CD4-positive, alpha-beta T cell treated with Interleukin-2 at 100 ng/mL for 4 hours (primary cell): ENCODE results near the gene RNF222.
"Not testable (repeated sequence)": the region's sequence is repeated elsewhere in the genome, so short reads cannot be mapped to it uniquely, and the experiment has no call there.

ENCODE experiments used
- DNase-seq: peaks from one replicate; pipeline ENCODE4 v3.0.0-alpha.2; 2020; ENCODE audit warnings: low spot score

The RNF222 gene

DNA sequence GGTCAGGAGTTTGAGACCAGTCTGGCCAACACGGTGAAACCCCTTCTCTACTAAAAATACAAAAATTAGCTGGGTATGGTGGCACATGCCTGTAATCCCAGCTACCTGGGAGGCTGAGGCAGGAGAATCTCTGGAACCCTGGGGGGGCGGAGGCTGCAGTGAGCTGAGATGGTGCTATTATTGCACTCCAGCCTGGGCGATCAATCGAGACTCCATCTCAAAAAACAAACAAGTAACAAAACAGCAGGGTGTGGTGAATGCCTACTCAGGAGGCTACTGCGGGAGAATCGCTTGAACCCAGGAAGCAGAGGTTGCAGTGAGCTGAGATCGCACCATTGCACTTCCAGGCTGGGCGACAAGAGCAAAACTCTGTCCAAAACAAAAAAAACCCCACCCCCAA lies 19.5 kb downstream of the RNF222 start:
- not testable (repeated sequence) for DNase-seq

DNA sequence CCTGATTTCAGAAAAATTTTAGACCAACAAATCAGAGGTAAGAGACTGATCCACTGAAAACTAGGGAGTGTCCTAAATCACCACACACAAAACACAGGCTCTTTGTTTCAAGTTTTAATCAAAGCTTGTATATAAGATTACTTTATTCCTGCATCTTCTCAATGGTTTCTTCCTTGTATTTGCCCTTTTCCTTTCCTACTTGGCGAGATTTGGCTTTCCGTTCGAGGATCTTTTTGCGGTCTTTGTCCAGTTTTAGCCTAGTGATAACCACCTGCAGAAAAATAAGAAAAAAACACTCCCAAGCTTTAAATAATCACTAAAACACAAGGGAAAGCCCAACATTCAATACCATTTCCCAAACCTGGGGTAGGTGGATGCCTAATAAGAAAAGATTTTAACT lies 20.2 kb downstream of the RNF222 start:
- DNase-seq = no peak

DNA sequence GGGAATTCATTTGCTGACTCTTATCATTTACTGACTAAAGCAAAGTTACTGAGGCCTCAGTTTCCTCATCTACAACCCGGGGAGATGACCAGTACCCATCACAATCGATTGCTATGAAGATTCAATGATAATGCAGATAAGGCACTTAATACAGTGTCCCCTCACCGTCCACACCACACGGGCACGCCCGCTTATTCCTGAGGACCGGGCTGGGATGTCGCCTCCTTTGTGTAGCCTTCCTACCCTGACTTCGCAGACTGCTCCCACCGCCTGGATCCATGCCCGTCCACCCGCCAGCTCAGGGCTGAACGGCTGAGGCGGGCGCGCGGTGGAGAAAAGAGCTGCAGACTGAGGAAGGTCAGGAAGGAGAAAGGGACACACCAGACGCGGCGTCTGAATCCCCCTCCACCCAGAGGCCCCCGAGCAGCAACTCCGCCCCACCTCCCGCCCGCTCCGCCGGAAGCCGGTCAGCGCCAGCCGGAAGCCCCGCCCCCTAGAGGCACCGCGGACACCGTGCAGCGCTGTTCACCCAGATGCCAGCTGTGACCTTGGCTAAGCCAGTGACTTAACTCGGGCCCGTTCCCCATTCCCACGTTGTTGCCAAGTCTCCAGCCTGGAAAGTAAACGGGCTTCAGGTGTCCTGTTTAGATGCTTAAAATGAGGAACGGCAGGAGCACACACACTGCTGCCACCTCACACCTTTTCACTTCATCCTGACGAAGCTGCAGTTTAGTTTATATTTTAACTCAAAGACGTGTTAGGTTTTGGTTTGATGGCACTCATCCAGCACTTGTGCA lies 21.2 kb downstream of the RNF222 start, which contains the start of gene KRABD2:
Gene KRABD2, minus strand, starts transcription at position 434 of the 797 bp plus-strand sequence.
- peak; percentile 89 for DNase-seq

DNA sequence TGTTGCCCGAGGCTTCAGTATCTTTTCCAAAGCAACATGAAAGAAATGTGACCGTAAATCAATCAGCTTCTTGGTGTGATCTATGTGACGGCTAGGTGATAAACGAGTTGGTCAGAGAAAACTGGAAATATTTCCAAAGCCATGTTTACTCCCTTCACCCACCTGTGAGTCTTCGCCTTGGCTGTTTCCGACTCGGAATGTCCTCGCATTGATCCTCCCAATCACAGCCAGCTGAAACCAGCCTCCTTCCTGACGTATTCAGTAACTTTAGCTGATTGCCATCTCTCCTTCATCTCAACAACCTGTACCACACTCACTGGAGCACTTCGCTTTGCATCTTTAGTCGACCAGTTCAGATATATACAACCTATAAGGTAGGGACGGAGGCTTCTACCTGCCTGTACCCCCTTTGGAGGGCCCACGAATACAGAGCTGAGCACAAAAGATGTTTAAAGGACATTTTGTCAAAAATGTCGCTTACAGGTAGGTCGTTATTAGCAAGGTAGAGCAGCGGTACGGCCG lies 21.8 kb downstream of the RNF222 start:
- DNase-seq = no peak

DNA sequence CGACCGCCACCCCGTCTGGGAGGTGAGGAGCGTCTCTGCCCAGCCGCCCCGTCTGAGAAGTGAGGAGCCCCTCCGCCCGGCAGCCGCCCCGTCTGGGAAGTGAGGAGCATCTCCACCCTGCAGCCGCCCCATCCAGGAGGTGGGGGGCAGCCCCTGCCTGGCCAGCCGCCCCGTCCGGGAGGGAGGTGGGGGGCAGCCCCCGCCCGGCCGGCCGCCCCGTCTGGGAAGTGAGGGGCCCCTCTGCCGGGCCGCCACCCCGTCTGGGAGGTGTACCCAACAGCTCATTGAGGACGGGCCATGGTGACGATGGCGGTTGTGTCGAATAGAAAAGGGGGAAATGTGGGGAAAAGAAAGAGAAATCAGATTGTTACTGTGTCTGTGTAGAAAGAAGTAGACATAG lies 23.8 kb downstream of the RNF222 start:
- not testable (repeated sequence) for DNase-seq

DNA sequence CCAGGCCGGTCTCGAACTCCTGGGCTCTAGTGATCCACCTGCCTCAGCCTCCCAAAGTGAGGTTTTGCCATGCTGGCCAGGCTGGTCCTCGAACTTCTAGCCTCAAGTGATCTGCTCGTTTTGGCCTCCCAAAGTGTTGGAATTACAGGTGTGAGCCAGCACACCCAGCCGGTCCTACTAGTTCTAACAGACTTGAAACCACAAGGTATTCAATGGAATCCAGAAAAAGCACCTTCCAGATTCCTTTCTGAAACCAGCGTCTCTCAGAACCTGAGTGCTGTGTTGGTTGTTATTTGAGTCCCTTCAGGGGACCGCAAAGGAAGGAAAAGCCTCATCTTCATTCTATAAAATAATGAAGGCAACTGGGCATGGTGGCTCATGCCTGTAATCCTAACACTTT lies 25.2 kb downstream of the RNF222 start:
- no peak for DNase-seq

DNA sequence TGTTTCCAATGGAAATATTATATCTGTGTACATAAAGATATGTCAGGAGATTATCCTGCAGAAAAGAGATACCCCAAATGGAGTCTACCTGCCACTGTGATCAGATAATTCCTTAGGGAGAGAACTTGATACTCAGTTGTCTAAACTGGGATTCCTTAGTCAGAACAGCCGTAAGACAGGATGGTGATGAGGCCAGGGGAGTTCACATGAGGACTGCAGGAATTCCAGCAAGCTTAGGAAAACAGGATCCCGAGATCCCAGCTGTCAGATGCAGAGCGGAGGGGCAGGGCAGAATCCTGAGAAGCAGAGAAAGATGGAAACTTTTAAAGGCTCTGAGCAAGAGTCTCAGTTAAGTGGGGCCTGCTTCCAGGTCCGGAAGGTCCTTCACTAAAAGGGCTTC lies 25.8 kb downstream of the RNF222 start:
- DNase-seq = no peak

DNA sequence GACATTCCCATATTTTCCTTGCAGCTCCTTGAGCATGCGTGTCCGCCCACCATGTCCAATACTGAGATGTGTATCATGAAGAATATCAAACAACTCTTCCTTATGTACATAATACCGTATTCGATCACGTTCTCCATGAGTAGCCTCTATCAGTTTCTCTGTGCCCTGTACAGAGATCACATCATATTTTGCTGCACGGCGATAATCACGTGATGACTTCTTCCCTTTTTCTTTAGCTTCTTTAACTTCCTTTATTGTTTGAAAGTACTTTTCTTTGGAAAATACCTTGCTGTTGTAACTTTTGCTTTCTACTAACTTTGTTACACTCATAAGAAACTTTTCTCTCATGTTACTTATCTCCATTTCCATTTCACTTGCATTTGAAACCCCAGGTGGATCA lies 27.7 kb downstream of the RNF222 start:
- no peak for DNase-seq

DNA sequence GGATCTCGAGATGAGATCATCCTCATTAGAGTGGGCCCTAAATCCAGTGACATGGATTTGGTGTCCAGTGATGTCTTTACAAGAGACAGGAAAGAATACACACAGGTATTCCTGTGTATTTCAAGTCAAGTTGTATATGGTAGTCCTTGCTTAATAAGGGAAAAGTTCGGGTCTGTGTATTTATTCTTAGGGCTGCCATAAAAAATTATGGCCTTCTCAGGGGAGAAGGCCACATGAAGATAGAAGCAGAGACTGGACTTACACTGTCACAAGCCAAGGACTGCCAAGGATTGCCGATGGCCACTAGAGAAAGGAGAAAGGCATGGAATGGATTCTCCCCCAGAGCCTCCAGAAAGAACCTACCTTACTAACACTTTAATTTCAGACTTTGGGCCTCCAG lies 29.4 kb downstream of the RNF222 start:
- DNase-seq = no peak

DNA sequence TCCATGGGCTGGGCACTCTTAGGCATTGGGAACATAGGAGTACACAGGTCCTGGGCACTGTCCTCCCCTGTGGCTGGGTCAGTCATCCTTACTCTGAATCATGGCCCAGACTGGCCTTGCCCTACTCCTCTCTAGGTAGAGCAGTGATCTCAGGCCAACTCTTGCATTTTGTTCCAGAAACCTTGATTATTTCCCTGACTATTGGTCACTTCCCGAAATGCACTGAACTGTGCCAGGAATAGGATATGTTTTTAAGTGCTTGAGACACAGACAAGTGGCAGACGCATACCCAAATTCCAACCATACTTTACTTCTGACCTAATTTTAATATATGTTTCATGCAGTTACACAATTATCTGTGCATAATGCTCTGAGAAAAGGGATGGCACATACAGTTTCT lies 31.4 kb downstream of the RNF222 start:
- no peak for DNase-seq

DNA sequence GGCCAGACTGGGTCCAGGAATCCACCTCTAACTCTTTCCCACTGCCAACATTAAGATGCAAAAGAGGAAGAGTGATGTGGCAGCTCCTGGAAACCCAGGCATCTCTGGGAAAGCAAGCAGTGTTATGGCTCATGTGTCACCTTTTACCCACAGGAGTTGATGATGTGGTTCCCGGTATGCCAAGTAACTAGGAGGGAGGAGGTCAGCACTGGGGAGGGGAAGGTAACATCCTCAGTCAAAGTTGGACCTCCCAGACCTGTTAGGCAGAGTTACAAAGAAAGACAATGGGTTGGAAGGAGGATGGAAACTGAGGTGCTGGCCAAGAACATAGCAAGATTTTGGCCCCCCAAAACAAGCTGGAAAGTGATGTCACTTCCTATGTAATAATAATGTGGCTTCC lies 32.5 kb downstream of the RNF222 start:
- no peak for DNase-seq

DNA sequence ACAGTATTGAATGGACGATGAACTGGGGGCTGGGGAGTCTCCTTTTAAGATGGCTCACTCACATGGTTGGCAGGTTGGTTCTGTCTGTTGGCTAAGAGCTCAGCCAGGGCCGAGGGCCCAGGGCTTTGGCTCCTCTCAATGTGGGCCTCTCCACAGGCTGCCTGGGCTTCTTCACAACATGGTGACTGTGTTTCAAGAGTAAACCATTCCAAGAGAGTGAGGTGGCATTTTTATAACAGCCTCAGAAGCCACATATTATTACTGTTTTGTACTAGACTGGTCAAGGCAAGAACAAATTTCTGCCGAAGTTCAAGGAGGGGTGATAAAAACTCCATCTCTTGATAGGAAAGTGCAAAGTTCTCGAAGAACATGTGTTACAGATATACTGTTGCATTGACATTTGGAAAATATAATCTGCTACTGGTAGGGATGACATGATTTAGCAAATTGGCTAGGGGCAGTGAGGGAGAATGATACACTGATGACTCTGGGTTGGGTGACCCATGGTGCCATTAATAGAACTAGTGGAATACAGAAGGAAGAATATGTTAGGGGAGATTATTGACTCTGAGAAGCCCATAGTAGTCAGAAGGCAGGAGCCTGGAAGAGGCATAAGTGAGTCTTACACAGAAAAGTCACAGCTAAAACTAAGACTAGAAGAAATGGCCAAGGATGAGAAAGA lies 34.8 kb downstream of the RNF222 start:
- no peak for DNase-seq

DNA sequence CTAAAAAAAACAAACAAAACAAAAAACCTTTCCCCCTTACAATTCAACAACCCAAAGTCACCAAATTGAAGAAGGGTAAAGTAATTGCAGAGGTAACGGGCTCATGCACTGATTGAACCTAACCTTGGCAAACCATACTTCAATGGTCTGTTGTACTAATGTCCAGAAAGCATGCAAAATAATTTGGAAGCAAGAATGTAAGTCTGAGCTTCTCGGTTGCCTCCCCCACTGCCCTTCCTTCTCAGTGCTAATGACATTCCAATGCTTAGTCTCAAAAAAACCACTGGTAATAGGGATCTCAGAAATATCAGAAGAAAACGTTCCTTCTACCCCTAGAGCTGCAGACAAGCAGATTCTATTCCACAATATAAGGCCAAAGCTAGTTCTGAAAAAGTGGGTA lies 36.9 kb downstream of the RNF222 start:
- DNase-seq = no peak

DNA sequence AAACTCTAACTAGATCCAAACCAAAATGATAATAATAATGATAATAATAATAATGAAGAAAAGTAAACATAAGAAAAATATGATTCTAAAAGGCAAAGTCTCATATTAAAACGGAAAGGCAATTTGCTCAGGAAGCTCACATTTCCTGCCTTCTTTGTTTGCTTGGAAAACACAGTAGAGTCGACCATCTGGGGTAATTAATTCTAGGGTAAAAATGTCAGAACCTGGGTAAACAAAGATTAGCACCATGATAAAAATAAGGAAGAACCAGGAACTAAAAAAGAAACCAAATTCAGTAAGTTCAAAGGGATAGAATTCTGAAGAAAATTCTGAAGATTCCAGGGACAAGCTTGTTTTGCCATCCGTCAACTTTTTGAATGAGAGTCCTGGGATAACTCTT lies 37.4 kb downstream of the RNF222 start:
- DNase-seq = no peak

DNA sequence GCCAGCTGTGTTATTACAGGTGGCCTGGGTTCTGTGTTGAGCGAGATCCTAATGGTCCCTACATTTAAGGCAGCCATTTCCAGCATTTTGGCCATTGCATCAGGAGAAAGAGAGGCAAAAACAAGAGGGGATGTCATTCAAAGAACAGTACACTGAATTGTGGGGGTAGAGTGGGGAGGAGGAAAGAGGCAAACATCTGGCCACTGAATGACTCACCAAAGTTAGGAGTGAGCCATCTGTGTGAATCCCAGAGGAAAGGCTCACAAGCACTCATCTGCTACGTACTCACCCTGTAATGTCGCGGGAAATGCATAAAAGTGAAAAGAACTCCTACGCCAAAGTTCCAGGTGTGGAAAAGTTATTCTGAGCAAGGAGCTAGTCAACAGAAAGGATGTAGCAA lies 37.9 kb downstream of the RNF222 start:
- DNase-seq = no peak

DNA sequence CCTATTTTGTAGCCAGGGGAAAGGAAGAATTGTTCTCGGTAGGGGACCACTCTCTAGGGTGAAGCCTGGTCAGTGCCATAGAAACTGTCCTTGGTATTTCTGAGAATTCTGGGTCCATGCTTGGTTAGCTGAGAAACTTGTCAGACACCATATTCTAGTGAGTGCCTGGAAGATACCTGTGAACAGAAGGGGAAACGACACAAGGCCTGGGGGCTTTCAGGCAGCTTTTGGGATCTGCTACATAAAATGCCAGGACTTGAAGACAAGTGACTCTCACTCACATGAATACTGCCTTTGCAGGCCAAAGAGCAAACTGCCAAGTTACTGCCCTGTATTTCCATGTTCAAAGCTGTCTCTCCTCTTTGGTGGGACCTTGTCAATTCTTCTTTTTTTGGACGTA lies 39.7 kb downstream of the RNF222 start:
- DNase-seq = no peak

DNA sequence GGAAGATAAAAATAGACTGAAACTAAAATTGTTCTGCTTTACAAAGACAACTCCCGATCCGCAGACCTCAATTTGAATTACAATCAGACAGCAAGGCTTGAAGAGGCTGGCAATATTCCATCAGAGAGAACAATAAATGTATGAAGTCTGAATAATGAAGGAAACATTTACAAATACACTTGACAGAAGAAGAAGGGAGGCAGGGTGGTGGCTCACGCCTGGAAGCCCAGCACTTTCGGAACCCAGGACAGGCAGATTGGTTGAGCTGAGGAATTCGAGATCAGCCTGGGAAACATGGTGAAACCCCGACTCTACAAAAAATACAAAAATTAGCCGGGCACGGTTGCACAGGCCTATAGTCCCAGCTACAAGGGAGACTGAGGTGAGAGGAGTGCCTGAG lies 43.4 kb downstream of the RNF222 start:
- no peak for DNase-seq

DNA sequence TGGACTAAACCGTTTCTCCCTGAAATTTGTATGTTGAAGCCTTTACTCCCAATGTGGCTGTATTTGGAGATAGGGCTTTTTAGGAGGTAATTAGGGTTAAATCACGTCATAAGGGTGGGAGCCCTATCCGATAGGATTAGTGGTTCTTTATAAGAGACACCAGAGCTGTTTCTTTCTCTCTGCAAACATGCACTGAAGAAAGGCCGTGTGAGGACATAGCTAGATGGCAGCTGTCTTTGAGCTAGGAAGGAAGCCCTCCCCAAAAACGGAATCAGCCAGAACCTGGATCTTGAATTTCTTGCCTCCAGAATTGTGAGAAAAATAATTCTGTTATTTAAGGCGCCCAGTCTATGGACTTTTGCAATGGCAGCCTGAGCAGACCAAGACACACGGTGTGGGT lies 43.9 kb downstream of the RNF222 start:
- DNase-seq = no peak

DNA sequence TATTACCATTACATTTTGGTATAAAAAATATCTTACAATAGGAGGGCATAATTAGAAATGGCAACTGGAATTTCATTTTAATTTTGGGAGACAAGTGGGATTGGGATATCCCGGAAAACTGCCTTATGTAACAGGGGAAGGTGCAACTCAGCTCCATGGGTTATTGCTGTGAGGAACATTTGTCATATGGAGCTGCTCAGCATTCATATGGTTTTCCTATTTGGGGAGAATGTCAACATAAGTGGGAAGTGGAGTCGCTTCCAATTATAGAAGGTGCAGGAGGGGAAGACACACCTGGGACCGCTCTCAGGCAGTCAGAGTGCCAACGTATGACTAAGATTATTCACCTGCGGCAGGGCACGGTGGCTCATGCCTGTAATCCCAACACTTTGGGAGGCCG lies 47.3 kb downstream of the RNF222 start:
- DNase-seq = no peak

DNA sequence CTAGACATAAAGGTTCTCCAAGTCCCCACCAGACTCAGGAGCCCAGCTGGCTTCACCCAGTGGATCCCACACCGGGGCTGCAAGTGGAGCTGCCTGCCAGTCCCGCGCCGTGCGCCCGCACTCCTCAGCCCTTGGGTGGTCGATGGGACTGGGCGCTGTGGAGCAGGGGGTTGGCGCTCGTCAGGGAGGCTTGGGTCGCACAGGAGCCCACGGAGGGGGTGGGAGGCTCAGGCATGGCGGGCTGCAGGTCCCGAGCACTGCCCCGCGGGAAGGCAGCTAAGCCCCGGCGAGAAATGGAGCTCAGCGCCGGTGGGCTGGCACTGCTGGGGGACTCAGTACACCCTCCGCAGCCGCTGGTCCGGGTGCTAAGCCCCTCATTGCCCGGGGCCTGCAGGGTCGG lies 50.6 kb downstream of the RNF222 start:
- not testable (repeated sequence) for DNase-seq

DNA sequence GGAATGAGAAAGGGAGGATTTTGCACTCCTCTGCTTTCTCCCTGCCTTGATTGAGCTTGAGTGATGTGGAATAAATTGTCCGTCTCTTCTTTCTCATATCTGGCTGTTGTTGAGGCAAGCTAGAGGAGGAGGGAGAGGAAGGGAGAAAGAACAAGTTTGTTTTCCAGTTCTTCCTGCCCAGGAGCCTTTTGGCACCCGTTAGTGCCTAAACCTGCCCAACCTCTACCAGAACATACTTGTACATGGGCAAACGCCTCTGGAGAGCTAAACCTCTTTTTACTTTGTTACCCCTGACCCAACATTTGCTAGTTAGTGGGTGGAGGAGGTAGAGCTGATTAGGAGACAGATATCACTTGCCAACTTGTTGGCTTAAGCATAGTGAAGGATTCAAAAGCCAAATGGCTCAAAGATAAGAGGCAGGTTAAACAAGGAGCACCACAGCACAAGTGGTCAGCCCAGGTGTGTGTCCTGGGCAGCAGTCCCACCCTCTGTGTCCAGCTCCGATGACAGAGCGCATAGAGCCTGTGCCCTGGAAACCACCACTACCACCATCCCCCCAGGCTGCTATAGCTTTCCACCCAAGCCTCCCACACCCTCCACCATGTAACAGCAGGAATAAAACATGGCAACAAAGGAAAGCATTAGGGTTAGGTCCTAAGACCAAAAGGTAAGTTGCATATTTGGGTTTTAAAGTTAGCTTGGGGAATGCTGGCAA lies 51.5 kb downstream of the RNF222 start:
- no peak for DNase-seq

DNA sequence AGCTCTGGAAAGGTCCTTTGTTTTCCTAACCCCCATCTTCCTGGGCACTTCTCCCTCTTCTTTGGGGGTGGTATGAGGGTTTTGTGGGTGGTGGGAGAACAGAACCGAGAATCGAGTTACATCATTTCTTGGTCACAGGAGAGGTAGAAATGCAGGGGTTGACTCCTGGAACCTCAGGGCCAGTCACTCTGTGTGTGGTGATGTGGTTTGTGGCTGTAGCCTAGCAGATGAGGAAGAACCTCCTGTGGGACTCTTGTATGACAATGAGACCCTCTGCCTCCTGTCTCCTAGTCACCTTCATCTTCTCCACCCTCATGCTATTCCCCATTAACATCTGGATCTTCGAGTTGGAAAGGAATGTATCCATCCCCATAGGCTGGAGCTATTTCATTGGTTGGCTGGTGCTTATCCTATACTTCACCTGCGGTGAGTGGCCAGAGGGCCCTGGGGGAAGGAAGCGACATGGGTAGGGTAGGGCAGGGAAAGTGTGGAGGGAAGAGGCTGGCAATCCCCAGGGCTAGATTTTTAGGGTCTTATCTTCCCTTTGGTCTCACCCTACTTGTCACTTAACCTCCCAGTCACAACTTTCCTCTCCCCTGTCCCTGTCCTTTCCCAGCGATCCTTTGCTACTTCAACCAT lies 52.5 kb downstream of the RNF222 start:
- no peak for DNase-seq
